Endothelial cell (in vitro differentiated cells): ENCODE measurements around the gene RGS16. TPM values are rescaled to one million over a fixed set of nuclear protein-coding genes. Genes with fewer than 3 reads are reported as not detected.

Experiments
- DNase-seq: peaks from one replicate; pipeline ENCODE4 v3.0.0; 2021; ENCODE audit warnings: low spot score
- H3K27ac Mint-ChIP-seq: one replicate; pipeline ENCODE4 v1.8.0; 2021; ENCODE audit warnings: mixed read lengths, inconsistent platforms; ENCODE audit not compliant: unreplicated experiment
- H3K27me3 Mint-ChIP-seq: one replicate; pipeline ENCODE4 v1.8.0; 2021; ENCODE audit warnings: mild to moderate bottlenecking, moderate library complexity, mixed read lengths, inconsistent platforms; ENCODE audit not compliant: unreplicated experiment
- H3K36me3 Mint-ChIP-seq: one replicate; pipeline ENCODE4 v1.8.0; 2021; ENCODE audit warnings: mild to moderate bottlenecking, low read depth, mixed read lengths, inconsistent platforms; ENCODE audit not compliant: unreplicated experiment
- H3K4me1 Mint-ChIP-seq: one replicate; pipeline ENCODE4 v1.8.0; 2021; ENCODE audit warnings: mild to moderate bottlenecking, mixed read lengths, inconsistent platforms; ENCODE audit not compliant: unreplicated experiment
- H3K4me3 Mint-ChIP-seq: one replicate; pipeline ENCODE4 v1.8.0; 2021; ENCODE audit warnings: mild to moderate bottlenecking, mixed read lengths, inconsistent platforms; ENCODE audit not compliant: unreplicated experiment
- H3K9me3 Mint-ChIP-seq: one replicate; pipeline ENCODE4 v1.8.0; 2021; ENCODE audit warnings: mixed read lengths, inconsistent platforms; ENCODE audit not compliant: unreplicated experiment
- total RNA-seq: library from RNA; stranded (reverse); fragmentation: NEBNext Ultra II Directional; extraction: Animal tissue kit (Norgen Biotek cat#: 25700); gene quantifications from one replicate; pipeline ENCODE4 v1.2.1, GENCODE V29; 2021; ENCODE audit not compliant: unreplicated experiment
- TF ChIP-seq, protein P1 (sequence below): fragments of 200-600 bp; sonication (generic); IDR thresholded peaks from one replicate; pipeline ENCODE4 v1.5.0; 2021; ENCODE audit warnings: antibody characterized with exemption; ENCODE audit not compliant: unreplicated experiment

RGS16 gene
- total RNA-seq, 1 donor from 2014 or later: 11.8 TPM

GRCh38 chr1:182565537-182565936 is 38.7 kb downstream of the RGS16 start:
- Mint-ChIP-seq H3K27ac (no peak overlapping the region), H3K36me3 (no peaks in the 10 kb centered on the region), H3K4me3 (no peak overlapping the region), H3K4me1 (no peaks in the 10 kb centered on the region), H3K27me3 (no peaks in the 10 kb centered on the region), H3K9me3 (no peaks in the 10 kb centered on the region)
- TF ChIP-seq, protein P1, sequence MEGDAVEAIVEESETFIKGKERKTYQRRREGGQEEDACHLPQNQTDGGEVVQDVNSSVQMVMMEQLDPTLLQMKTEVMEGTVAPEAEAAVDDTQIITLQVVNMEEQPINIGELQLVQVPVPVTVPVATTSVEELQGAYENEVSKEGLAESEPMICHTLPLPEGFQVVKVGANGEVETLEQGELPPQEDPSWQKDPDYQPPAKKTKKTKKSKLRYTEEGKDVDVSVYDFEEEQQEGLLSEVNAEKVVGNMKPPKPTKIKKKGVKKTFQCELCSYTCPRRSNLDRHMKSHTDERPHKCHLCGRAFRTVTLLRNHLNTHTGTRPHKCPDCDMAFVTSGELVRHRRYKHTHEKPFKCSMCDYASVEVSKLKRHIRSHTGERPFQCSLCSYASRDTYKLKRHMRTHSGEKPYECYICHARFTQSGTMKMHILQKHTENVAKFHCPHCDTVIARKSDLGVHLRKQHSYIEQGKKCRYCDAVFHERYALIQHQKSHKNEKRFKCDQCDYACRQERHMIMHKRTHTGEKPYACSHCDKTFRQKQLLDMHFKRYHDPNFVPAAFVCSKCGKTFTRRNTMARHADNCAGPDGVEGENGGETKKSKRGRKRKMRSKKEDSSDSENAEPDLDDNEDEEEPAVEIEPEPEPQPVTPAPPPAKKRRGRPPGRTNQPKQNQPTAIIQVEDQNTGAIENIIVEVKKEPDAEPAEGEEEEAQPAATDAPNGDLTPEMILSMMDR: no peak
- DNase-seq: no peak

GRCh38 chr1:182564406-182565004 is 39.7 kb downstream of the RGS16 start:
- TF ChIP-seq, protein P1: no peak
- no peaks in the 10 kb centered on the region for H3K27me3 Mint-ChIP-seq
- no peak overlapping the region for H3K27ac Mint-ChIP-seq
- no peaks in the 10 kb centered on the region for H3K36me3 Mint-ChIP-seq
- no peak overlapping the region for H3K4me3 Mint-ChIP-seq
- no peaks in the 10 kb centered on the region for H3K9me3 Mint-ChIP-seq
- no peaks in the 10 kb centered on the region for H3K4me1 Mint-ChIP-seq
- DNase-seq: no peak

DNA sequence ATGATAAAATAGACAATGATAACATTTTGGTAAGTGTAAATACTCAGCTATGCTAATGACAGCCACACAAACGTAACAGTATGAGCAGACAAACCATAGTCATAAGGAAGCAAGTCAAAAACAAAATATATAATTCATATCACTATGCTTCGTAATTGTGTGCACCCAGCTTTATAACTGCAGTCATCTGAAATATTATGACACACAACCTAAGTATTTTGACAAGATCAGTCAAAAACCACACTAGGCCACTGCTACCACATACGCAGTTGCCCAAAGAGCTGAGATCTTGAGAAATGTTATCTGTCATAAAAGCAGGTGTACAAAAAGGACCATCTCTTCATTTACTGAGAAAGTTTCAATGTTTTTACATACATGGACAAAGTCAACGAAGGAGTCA is 41.1 kb downstream of the RGS16 start:
- Mint-ChIP-seq H3K4me1 (no peaks in the 10 kb centered on the region), H3K27me3 (no peaks in the 10 kb centered on the region), H3K36me3 (no peaks in the 10 kb centered on the region), H3K4me3 (no peak overlapping the region), H3K9me3 (no peaks in the 10 kb centered on the region), H3K27ac (no peak overlapping the region)
- TF ChIP-seq, protein P1: no peak
- DNase-seq: no peak

GRCh38 chr1:182561456-182561855 is 42.7 kb downstream of the RGS16 start:
- no peak for DNase-seq
- no peak overlapping the region for H3K4me3 Mint-ChIP-seq
- H3K36me3 Mint-ChIP-seq: no peaks in the 10 kb centered on the region
- no peak overlapping the region for H3K27ac Mint-ChIP-seq
- no peaks in the 10 kb centered on the region for H3K9me3 Mint-ChIP-seq
- H3K4me1 Mint-ChIP-seq: peaks cover 7% of the 10 kb centered on the region
- TF ChIP-seq, protein P1: no peak
- H3K27me3 Mint-ChIP-seq: no peaks in the 10 kb centered on the region

DNA sequence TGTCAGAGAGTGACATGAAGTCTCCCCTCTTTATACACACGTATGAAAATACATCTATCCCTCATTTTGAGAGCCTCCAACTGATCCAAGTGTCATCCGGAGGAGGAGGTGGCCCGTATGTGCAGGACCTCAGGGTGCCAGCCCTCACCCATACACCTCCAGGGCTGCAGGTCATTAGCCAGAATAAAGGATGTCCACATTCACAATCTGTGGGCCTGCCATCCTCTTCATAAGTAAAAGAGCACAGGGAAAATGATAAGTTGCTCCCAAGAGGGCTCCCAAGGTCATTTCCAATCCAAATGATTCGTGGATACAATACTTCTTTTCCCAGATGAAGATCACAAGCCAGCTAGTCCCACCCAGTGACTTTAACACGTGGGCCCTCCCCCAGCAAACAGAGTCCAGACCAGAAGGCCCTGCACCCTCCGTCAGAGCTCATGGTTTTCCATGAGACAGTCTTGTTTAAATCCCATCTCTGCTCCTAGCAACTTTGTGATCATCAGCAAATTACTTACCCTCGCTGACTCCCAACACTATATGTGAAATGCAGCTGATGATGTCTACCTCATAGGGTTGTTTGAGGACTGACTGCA is 43.7 kb downstream of the RGS16 start:
- H3K27ac Mint-ChIP-seq: no peak overlapping the region
- no peaks in the 10 kb centered on the region for H3K9me3 Mint-ChIP-seq
- no peak overlapping the region for H3K4me3 Mint-ChIP-seq
- no peaks in the 10 kb centered on the region for H3K36me3 Mint-ChIP-seq
- TF ChIP-seq, protein P1: no peak
- peaks cover 7% of the 10 kb centered on the region for H3K4me1 Mint-ChIP-seq
- DNase-seq: no peak
- no peaks in the 10 kb centered on the region for H3K27me3 Mint-ChIP-seq
